GM18858 (cell line): Measurements from ENCODE around the gene APOBEC2.
"Not testable (repeated sequence)": the region's sequence is repeated elsewhere in the genome, so short reads cannot be mapped to it uniquely, and the experiment has no call there.

Source experiments
- ATAC-seq: cut with Tn5 transposase; IDR thresholded peaks from one replicate; pipeline ENCODE4 v1.9.1; 2021; ENCODE audit not compliant: unreplicated experiment

The APOBEC2 gene

DNA sequence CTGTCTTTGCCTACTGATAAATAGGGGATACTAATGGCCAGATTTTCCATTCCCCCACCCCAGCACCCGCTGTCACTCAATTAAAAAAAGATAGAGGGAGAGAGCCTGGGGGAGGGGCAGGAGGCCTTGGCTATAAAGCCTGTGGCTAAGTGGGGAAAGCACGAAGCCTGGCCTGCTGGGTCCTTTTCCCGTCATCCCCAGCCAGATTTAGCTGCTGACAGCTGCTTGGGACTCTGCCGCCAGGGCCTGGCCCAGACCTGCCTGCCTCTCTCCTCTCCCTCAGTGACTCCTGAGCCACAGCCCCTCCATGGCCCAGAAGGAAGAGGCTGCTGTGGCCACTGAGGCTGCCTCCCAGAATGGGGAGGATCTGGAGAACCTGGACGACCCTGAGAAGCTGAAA is at the start of gene APOBEC2:
Gene APOBEC2 (plus strand): TSS at position 162 of the 400 bp plus-strand sequence. CDS start 146 bp downstream, at position 308.
- ATAC-seq: no peak

DNA sequence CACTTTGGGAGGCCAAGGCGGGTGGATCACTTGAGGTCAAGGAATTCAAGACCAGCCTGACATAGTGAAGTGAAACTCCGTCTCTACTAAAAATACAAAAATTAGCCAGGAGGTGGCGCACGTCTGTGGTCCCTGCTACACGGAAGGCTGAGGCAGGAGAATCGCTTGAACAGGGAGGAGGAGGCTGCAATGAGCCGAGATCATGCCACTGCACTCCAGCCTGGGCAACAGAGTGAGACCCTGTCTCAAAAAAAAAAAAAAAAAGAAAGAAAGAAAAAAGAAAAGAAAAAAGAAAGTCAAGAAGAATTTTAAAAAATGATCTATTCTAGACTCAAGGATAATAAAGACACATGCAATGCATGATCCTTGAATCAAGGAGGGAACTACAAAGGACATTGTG is 46.8 kb upstream of the APOBEC2 start:
- ATAC-seq: not testable (repeated sequence)

DNA sequence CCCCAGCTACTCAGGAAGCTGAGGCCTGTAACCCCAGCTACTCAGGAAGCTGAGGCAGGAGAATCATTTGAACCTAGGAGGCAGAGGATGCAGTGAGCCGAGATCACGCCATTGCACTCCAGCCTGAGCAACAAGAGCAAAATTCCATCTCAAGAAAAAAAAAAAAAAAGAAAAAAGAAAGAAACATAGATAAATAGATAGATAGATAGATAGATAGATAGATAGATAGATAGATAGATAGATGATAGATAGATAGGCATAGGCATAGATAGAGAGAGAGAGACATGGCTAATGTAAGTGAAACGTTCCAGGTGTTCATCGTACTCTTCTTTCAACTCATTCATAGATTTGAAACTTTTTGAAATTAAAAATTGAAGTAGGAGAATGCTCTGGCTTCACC is 46.0 kb upstream of the APOBEC2 start:
- ATAC-seq: not testable (repeated sequence)

DNA sequence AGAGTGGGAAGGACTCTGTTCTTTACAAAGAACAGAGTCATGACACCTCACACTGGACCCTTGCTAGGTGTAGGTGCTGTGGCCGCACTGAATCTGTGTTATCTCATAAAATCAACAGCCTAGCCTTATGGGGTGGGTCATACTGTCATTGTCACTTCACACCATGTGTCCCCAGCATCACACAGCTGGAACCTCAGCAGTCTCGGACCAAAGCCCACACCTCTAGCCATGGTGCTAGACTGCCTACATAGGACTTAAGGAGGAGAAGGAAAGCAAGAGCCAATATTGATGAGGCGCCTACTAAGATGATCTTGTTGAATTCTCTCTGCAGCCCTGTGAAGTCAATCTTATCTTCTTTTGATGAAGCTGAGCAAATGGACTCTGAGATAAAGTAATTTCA is 45.0 kb upstream of the APOBEC2 start:
- ATAC-seq: no peak

DNA sequence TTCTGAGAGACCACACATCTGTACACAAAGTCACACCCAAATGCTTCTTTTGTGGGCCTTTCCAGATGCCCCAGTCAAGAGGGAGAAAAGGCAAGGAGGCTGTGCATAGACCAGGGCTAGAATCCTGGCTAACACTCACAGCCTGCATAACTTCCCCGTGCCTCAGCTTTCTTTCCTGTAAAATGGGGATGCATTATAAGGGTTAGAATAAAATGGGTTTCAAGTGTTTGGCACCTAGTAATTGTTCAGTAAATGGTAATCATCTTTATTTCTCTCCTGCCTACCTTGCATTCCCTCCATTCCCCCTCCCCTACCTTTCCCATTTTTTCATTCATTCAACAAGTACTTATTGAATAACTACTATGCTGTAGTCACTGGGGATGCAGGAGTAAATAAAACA is 43.3 kb upstream of the APOBEC2 start:
- ATAC-seq: no peak

DNA sequence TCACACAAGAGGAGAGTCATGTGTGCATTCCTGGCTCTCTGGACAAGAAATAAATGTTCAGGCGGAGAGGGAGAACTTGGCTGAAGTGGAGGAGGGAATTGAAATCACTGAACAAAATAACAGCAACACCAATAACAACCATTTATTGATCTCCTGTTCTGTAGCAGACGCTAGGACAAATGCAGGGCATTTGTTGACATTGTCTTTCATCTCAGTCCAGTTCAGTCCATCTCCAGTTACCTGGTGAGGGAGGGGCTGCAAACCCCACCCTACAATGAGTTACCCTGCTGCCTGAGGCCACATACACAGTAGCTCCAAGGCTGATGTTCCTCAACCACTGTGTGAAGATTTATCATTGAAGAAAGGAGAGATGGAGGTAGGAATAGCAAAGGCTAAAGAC is 41.3 kb upstream of the APOBEC2 start:
- no peak for ATAC-seq

DNA sequence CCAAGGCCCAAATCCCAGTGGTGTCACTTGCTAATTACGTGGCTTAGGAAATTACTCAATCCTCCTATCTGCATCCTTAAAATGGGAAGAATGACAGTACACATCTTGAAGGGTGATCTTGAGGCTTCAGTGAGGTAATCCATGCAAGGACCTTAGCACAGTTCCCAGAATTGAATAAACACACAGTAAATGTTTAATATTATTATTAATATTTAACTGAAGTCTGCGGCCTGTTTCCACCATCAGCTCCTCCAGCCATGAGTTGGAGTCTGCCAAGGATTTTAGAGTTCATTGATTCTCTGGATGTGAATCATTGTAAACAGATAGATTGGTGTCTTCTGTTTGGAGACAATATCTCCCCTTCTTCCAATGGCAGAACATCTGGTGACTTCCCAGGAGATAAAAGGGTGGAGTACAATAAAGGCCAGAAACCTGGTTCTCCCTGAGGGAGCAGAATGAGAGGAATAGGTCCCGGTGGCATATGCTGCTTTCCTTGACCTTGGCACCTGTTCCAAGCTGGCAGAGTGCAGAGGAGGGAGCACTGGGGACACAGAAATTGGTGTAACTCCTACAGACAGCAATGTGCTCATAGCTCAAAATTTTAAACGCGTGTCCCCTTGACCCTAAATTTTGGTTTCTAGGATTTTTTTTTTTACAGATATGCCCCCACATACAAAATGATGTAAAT is 39.4 kb upstream of the APOBEC2 start:
- no peak for ATAC-seq

DNA sequence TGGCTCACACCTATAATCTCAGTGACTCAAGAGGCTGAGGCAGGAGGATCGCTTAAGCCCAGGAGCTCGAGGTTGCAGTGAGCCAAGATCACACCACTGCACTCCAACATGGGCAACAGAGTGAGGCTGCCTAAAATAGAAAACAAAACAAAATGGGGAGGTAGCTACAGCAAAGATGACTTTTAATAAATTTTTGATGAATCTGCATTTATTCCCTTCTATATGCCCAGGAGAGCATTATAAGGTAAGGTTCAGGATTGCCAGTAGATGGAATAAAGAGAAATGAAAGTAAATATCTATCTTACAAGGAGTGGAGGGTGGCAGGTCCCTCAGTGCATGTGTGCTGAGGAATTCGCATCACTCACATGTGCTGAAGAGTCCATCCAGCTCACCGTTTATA is 38.2 kb upstream of the APOBEC2 start:
- no peak for ATAC-seq

DNA sequence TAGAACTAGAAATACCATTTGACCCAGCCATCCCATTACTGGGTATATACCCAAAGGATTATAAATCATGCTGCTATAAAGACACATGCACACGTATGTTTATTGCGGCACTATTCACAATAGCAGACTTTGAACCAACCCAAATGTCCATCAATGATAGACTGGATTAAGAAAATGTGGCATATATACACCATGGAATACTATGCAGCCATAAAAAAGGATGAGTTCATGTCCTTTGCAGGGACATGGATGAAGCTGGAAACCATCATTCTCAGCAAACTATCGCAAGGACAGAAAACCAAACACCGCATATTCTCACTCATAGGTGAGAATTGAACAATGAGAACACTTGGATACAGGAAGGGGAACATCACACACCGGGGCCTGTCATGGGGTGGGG is 37.1 kb upstream of the APOBEC2 start:
- ATAC-seq: not testable (repeated sequence)

DNA sequence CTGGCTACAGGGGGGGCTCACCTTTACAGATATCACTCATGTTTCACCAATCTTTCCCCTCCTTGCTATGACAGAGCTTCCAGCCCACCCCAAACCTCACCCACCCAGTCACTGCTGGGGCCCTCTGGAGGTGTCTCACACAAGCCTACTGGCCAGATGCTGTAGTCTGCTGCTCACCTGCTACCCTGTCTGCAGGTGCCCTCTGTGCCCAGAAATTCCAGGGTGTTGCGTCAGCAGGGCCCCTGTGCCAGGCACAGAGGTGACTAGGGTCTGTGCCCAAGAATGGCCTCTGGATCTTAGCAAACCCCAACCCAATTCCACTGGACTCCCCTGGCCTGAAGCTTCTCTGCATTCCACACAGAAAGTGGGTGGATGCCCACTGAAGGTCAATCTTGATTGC is 35.3 kb upstream of the APOBEC2 start:
- ATAC-seq: no peak

DNA sequence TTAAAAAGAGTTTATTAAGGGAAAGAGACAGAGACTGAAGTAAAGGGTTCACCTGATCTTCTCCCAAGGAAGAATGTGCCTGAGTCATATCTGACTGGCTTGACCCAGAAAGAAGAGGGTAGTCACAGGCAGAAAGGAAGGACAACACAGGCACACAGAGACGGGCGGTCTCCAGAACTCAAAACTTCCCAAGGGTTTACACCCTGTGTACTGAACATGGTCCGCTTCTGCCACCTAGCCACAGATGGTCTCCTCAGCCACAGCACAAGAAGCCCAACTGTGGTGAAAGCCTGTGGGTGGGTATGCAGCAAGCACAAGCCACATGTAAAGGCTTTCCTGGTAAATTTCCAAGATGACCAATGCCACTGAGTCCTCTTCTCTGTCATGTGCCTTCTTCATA is 31.2 kb upstream of the APOBEC2 start:
- no peak for ATAC-seq

DNA sequence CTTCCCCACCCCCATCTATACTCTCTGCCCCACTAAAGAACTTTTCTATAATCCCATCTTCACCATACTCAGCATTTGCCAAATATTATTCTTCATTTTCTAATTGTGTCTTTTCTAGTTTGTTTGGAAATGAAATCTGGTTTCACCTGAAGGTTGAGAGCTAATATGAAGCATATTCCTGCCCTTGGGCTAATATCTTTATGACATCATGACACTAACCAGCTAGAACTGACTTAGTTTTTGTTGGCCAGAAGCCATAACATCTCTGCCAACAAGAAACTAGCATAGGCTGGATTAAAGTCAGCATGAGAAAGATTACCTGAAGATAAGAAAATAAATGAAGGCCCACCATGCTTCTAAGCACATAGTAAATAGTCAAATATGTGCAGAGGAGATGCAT is 30.7 kb upstream of the APOBEC2 start:
- ATAC-seq: no peak

DNA sequence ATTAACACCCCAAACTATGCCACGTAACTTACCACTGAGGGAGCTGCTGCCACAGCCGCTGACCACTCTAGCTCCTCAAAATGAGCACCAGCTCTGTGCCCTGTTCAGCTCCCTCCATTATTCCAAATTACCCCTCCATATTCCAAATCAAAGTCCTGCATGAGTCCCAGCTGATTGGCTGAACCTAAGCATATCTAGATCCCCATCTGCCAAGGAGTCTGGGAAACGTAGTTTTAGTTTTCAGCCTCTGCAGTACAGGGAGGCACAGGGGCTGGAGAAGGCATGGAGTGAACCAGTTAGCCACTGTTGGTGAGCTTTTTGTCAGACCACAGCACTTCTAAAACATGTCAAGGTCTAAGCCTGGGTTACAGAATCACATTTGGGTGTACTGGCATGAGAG is 29.9 kb upstream of the APOBEC2 start:
- no peak for ATAC-seq

DNA sequence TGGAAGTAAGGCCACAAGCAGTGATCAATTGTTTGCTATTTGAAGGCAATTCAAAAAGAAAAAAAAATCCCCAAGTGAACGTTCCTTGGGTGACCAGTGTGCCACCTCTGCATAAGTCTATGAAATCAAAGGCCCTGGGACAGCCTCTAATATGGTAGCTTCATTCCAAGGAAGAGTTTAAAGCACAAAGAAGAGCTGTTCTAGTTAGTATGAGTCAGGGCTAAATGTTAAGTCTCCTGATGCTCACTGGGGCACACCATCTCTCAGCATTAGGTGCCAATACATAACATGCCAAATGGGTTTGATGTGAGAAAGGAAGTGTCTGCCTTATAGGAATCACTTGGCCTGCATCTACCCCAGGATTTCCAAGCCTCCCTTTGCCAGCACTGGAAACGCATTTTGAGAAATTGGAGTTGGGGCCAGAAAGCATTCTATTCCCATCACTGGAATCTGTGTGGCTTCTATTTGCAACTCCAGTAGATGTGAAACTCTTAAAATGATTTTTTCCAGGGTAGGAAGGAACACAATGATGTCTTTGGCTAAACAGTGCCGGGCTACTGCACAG is 27.0 kb upstream of the APOBEC2 start:
- ATAC-seq: no peak

DNA sequence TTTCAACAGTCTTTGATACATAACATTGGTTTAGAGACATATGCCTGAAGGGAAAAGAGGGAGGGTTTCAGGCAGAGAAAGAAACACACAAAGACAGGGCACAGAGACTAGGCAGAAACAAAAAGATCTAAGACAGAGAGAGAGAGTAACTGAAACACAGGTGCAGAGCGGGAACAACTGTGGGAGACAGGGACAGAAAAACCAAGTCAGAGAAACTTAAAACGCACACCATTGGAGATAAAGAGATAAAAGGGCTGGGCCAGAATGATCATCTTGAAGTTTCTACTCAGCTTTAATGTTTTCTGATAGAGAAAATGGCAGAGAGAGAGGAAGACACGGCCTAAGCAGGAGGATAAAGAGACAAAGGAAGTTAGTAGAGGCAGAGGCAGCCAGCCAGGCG is 25.8 kb upstream of the APOBEC2 start:
- ATAC-seq: no peak

DNA sequence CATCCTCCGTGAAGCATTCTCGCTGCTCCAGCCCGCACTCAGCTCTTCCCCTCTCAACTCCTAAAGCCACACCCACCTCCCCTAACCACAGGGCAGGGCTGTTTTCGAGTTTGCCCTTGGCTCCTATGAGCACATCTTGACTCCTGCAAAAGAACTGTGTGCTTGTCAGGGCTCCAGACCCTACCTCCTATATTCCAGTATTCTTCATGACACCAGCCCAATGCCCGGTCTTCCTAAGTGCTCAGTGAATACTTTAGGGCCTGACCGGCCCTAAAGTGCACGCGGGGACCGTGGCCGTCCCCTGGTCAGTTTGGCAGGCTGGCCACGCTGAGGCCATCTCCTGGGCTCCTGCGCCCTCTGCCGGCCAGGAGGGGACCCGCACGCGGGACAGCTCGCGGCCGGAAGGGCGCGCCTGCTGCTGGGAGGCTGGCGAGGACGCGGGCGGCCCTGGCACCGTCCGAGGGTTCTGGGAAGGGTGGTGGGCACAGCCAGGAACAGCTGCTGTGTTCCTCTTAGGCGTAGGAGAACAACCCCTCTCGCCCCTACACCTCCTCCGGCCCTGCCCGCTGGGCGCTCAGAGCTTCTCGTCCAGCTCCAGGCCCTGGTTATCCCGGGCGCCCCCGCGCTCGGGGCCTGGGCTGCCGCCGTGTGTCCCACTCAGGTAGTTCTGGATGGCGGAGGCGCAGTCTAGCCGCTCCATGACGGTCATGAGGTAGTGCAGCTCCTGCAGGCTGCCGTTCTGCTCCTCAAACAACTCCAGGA is 25.0 kb upstream of the APOBEC2 start:
- ATAC-seq: peak; percentile 68

DNA sequence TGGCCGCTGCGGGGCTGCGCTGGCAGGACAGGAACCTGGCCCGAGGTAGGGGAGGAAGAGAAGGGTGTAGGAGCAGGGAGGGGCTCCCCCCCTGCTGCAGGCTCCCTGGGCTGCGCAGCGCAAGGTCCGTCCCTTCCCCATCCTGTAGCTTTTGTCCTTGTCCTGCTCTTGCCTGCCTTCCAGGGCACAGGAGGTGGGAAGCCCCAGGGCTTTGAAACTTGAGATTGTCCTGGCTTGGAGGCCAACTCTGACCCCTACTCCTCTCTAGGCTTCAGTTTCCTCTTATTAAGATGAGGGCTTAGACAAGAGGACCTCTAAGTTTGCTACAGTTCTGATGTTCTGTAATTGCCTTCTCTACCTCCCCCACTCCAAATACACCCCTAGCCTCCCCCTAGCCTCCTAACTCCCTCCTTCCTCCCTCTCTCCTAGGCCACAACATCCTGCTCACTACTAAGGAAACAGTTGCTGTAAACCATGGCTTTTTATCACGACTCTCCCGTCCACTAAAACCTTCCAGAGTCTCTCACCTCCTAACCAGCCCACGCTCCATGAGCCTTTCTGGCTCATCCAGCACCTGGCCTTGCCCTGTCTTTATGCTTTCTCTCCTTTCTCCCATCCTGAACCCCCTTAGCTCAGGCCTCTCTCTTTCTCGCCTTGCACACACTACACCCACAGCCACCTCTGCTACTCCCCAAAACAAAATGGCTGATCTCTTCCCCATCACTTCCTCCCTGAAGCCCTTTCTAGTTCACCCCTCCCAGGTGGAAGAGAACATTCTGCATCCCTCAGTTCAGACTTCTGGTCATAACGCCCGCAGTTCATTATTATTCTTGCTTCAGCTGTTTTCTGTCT is 24.2 kb upstream of the APOBEC2 start:
- peak; percentile 37 for ATAC-seq

DNA sequence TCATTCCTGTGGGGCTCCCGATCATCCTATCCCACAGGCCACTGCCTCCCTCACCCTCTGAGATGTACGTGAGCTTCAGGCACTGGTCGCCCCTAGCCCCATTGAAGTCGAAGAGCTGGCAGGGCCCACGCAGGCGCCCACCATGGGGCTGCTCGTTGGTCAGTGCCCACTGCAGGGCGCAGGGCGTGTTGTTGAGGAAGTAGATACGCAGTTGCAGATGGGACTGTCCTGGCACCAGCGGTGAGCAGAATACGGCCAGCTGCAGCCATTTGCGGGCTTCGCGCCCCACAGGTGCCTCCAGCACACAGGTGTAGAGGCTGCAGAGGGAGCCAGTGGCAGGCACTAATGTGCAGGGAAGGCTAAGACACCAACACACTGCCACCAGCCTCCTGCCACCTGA is 20.2 kb upstream of the APOBEC2 start:
- ATAC-seq: no peak

DNA sequence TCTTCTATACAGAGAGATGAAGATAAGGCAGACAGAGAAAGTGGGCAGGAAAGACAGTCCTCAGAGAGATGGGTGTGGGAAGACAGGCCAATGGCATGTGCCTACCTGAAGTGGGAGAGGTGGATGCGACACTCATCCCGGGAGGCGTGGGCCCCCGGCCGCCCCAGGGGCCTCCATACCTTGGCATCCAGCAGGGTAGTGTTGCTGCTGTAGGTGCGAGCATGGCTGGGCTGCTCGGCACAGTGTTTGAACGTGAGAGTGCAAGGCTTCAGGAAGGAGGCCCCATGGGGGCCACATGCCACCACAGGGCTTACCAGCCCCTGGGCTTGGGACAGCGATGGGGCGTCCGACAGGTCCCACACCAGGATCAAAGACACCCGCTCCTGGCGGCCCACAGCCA is 19.2 kb upstream of the APOBEC2 start:
- no peak for ATAC-seq

DNA sequence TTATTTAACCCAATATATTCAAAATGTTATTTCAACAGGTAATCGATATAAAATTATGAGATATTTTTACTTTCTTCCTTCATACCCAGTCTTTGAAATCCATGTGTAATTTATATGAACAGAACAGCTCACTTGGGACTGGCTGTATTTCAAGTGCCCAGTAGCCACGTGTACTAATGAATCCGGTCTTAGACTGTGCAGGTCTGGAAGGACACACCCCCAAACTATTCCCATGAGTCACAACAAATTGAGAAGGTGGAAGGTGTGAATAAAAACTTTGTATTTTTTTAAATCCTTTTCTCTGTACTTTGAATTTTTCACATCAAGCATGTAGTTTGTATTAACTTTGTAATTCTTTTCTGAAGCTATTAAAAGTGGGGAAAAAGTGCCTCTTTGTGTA is 16.8 kb upstream of the APOBEC2 start:
- no peak for ATAC-seq

DNA sequence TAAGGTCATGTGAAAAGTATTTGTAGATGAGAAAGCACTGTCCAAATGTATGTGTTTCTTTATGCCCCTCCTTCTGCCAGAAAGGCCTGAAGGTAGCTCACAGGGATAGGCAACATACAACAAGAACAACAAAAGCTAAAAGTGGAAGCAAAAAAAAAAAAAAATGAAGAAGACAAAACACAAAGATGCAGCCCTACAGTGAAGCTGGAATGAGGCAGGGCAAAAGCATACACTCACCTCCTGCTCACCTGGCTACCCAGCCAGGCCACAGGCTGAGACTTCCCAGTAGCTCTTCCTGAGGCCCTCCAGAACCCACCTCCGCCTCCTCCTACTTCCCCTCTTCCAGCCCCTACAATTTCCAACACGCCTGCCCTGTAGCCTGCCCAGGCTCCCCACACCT is 16.4 kb upstream of the APOBEC2 start:
- no peak for ATAC-seq
